GM15510 (cell line): ENCODE measurements around the gene AMBP.

ENCODE experiments used
- POLR2A ChIP-seq: IDR thresholded peaks from 3 replicates; pipeline ENCODE4 v1.6.1; 2011; ENCODE audit warnings: borderline replicate concordance; ENCODE audit not compliant: insufficient read length; ENCODE audit errors: extremely low read depth

AMBP gene

DNA sequence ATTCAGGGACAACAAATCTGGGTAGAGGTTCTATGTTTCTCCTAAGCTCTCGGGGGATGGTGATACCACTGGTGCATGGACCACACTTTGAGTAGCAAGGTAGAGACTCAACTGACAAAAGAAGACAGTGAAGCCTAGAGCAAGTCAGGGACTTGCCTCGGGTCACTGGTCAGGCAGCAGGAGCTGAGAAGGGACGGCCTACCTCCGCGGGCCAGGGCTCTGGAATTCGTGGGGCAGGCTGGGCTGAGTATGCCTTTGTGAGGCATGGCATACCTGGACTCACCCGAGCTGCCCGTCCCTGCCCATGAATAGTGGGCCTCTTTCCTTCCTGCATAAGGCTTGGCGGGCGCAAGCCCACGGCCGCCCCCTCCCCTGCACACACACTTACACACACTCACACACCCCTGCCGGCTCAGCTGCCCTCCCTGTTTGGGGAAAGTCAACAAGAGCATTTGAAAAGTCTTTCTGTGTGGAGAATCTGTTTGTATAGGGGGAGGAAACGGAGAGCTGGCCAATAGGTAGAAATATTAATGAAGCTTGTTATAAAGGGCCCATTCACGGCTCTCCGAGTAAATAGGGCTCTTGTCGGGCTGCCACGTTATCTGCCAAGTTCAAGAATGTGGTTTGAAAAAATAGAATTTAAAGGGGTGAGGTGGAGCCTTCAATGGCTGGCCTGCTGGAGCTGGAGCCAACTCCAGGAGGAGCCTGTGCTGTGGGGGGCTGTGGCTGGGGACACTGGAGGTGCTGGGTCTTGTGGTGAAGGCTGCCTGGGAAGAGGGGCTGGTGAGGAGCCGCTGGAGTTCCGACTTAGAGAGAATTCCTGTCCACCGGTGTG, 40.1 kb upstream of the AMBP start:
- TF ChIP-seq POLR2A, result no peak

DNA sequence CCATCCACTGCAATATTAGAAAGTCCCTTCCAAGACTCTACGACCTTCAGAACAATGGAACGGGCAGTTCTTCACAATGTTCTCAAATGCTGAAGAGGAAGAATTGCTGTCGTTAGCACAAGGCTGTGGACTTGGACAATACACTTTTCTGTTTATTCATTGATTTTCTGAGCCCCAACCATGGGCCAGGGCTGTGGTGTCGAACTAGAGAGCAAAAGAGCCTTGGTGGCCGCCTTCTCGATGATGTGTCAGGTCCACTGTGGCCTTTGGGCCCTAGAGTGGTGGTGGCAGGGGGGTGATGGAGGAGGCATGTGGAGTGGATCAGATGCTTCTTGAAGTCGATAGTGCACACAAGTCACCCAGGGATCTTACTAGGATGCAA, 39.5 kb upstream of the AMBP start:
- no peak for TF ChIP-seq POLR2A

DNA sequence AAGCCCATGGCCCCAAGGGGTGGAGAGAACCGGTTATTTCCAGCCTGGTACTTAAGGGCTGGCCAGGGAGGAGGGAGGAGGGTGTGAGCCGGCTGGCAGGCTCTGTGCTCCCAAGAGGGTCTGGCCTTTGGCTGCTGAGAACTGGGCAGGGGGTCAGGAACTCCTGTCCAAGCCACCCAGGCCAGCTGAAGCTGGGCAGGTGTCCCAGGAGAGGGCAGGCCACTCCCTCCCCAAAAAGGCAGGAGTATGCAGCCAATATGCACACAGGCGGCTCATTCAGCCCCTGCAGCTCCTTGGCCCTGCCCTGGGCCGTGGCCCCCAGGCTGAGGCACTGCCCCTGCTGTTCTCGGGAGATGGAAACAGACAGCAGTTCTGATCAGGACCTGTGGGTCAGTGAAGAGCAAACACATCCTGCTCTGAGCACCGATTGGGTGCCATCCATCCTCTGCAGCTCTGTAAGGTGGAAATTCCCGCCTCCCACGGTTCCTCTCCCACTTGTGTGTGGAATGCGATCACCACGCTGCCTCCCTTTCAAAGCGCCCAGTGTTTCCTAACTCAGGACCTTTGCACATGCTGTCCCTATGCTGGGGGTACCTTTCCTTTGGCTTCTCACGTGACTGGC, 38.1 kb upstream of the AMBP start:
- TF ChIP-seq POLR2A, result no peak

DNA sequence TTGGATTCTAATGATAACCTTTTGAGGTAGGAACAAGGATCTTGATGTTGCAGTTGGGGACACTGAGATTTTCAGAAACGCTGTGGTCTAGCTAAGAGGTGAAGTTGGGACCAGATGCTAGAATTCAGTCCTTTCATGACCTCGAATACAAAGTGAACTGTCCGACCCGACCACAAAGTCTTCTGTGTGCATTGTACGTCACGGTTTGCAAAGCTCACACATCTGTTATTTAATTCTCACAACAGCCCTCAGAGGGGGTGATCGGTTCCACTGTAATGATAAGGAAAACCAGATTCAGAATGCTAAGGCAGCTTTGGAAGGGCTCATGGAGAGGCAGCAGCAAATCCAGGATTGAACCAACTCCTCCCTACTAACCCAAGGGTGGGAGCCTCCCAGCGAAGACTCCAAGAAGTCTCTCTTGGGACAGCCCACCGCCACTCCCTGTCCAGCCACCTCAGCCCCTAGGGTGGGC, 37.6 kb upstream of the AMBP start:
- no peak for TF ChIP-seq POLR2A

DNA sequence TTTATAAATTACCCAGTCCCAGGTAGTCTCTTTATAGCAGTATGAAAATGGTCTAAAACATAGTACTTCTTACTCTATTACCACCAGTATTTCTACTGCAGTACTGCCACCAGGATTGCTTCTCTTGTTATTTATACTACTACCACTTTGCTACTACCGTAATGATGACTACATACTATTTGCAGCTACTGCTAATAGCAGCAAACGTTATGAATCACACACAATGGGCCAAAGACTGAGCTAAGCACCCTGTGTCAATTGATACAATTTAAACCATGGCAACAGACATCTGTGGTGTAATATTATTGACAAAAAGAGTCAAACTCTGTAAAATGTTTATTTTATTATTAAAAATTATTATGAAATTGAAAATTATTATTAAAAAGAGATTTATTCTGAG, 36.3 kb upstream of the AMBP start:
- TF ChIP-seq POLR2A, result no peak

DNA sequence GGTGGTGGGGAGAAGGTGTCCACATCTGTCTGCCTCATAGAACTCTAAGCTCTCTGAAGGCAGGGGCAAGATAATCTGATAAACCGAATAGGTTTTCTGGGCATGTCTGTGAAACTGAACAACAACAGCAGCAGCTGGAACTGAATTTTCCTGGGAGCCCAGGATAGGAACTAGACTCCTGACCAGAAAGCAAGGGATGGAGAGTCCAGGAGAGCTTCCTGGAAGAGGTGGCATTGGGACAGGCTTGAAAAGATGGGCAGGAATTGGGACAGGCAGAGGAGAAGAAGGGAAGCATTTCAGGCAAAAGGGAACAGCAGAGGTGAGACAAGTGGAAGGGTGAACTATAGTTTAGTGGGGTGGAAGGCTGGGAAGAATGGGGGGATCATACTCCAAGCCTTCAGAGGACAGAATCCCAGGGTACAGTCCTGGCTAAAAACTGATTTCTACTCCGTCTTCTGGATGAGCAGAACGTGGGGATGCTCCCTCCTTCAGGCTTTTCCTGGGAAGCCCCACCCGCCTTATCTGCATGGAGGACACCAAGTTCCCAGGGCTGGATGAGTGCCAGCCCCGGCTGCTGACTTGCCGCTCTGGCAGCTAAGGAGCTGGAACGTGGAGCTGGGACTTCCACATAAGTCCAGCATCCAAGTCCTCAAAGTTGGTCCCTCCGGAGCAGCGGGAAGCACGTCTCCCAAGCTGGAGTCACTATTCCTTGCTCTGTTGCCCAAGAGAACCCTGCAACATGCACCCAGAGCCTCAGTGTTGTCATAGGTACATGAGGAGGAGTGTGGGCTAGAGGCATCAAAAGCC, 34.9 kb upstream of the AMBP start:
- no peak for TF ChIP-seq POLR2A

DNA sequence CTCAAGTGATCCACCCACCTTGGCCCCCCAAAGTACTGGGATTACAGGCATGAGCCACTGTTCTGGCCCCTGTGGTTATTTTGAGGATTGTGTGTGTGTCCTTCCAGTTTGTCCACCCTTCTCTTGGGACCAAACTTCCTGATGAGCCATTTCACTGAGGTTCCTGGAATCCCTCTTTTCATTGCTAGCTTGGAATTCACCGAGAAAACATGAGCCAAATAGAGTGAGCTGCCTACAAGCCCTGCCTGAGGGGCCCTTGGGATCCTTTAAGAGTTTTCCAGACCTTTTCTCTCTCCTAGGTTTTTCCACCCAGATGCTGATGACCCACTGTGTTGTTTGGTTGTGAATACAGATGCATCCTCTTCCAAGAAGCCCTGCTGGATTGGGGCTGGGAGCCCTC, 34.2 kb upstream of the AMBP start:
- TF ChIP-seq POLR2A, result no peak

DNA sequence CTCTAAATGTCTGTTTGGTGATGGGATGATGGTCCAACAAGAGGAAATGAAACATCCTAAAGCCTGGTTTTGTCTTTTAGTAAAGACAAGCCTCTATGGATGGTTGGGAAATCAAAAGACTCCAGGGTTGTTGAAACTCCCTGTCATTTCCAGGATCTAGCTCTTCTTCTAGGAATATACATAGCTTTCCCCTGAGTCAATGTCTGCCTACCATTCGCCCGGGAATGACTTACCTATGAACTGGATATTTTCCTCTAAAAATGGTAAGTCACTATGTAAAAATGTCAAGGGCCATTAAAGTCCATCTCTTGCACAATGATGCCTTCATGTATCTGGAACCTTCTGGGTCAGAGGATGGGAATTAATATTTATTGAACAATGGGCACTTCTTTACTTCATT, 32.1 kb upstream of the AMBP start:
- no peak for TF ChIP-seq POLR2A

DNA sequence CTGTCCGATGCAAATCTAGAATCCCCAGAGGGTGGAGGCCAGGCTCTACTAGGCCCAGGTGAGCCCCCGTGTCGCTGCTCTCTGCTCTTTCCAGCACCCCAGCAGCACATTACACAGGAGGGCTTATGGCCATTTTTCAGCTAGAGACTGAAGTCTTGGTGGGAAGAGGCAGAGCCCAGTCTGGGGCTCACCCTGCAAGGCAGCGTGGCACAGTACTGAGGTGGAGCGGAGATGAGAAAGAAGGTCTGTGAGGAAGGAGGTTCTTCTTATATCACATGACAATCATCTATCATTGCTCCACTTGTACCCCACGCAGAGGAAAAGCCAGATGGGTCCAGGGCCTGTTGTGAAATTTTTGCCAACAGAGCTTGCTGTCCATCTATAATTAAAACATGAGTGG, 31.0 kb upstream of the AMBP start:
- no peak for TF ChIP-seq POLR2A

DNA sequence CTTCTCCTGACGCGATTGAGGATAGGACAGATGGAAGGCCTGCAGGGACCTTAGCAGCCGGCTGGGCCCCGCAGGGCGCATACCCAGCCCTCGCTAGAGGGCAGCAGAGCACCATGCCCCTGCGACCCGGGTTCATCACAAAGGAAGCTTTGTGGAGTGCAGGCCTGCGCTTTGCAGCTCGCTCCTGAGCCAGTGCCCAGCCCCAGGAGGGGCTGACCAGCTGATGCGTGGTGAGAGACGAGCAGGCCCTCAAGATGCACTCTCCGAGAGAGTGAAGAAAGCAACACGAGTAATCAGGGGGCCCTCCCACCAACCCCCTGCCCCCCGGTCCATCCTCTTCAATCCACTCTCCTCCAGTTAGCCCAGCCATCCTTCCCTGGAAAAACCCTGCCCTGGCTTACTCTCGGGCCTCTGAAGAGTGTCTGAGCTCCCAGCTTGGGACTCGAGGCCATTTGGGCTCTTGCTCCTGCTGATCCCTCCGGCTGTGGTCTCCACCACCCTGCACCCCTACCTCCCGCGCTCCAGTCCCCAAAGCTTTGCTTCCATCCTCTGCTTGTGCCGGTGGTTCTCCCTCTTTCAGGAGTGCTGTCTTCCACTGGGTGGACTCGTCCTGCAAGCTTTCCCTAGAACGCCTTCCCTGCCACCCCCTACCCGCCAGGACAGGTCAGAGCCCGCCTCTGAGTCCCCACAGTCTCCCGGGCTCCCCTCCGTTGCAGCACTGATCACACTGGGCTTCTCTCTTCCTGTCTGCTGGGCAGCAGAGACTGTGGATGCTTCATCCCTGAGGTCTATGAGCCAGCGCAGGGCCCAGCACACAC, 30.1 kb upstream of the AMBP start:
- TF ChIP-seq POLR2A, result no peak

DNA sequence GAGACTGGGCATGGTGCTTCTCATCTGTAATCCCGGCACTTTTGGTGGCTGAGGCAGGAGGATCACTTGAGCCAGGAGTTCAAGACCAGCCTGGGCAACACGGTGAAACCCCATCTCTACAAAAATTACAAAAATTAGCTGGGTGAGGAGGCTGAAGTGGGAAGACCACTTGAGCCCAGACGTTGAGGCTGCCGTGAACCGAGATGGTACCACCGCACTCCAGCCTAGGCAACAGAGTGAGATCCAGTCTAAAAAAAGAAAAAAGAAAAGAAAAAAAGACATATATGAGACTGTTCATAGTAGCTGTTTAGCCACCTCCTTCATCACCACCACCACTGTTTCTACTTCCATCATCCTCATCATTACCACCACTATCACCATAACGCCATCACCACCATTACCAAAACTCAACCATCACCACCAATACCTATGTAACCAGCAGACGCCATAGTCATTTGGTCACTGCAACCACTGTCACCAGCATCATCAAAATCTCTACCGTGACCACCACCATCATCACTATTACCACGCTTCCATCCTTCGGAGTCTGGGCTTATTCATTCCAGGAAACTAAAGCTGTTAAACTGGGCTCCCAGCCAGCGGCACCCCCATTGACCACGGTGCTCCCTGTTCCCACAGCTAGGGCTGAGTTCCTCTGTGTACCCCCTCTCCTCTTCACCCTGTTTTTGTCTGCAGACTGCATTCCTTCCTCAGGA, 29.3 kb upstream of the AMBP start:
- no peak for TF ChIP-seq POLR2A

DNA sequence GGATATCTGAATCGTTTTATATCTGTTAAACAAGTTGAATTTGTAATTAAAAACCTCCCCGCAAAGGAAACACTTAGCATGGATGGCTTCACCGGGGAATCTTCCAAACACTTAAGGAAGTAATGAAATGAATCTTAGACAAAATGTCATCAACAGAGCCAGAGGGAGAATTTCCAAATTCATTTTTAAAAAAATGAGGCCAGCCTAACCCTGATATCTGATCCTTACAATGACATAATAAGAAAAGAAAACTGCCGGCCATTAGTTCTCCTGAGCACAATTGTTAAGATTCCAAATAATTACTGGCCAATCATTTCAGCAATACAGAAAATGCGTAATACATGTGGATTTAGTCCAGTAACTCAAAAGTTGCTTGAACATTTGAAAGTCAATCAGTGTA, 27.1 kb upstream of the AMBP start:
- TF ChIP-seq POLR2A, result no peak

DNA sequence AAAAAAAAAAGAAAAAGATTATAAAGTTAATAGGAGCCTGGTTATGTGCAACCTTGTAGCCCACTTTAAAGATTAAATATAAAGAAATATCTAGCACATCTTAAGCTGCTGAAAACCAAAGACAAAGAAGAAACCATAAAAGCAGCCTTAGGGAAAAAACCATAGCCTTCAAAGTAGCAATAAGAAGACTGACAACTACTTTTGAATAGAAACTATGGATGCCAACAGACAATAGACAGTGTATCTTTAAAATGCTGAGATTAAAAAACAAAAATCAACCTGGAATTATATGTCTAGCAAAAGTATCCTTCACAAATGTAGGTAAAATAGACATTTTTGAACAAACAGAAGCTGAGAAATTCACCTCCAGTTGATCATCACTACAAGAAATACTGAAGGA, 24.4 kb upstream of the AMBP start:
- no peak for TF ChIP-seq POLR2A

DNA sequence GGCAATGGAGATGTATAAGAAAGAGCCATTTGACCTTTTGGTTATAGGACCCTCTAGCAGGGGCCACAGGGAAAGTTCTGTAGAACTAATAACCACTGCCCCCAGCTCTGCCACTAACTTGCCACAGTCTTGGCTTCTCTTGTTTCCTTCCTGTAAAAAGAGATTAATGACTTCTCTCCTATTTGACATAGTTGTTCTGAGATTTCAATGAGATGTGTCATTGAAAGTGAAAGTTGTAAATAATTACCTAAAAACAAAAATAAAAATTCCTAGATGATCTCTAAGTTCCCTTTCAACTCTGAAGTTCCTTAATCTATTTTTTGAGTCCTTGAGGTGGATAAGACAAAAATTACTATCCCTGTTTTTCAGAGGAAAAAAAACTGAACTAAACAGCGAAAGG, 22.4 kb upstream of the AMBP start:
- no peak for TF ChIP-seq POLR2A
